ENCODE measurements around the gene MRPS12.

DNA sequence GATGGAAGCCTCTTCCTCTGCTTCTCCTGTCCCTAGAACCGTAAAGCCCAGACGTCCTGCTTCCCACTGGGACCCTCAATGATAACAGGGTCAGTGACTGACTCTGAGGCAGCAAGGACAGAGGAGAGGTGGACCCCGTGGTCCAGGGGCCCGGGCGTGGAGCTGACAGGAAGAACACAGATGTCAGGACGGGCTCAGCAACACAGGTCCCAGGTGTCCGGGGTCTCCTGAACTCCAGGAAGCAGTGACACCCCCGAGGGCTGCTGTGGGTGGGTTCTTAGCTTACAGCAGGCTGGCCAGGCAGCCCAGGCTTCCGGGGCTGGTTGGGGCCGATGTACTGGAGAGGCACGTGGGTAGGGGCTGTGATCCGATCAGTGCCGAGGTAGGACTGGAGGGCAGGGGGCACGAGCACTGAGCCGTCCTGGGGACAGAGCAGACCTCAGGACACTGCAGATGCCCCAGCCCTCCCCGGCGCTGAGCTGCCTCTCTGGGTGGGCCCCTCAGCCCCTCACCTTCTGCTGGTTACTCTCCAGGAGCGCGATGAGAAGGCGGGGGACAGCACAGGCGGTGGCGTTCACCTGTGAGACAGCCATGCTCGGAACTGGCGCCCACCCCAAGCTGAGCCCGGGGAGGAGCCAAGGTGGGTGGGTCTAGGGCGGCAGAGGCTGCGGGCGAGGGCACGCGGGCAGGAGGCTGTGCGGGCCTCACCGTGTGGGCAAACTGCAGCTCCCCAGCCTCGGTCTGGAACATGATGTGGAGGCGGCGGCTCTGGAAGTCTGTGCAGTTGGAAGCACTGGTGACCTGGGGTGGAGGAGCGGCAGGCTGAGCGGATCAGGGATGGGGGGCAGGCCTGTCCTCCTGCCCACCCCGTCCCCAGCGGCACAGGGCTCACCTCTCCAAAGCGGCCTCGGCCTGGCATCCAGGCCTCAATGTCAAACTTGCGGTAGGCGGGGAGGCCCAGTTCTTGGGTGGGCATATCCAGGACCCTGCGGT is 15.1 kb upstream of the MRPS12 start:
- TF ChIP-seq, protein P1, sequence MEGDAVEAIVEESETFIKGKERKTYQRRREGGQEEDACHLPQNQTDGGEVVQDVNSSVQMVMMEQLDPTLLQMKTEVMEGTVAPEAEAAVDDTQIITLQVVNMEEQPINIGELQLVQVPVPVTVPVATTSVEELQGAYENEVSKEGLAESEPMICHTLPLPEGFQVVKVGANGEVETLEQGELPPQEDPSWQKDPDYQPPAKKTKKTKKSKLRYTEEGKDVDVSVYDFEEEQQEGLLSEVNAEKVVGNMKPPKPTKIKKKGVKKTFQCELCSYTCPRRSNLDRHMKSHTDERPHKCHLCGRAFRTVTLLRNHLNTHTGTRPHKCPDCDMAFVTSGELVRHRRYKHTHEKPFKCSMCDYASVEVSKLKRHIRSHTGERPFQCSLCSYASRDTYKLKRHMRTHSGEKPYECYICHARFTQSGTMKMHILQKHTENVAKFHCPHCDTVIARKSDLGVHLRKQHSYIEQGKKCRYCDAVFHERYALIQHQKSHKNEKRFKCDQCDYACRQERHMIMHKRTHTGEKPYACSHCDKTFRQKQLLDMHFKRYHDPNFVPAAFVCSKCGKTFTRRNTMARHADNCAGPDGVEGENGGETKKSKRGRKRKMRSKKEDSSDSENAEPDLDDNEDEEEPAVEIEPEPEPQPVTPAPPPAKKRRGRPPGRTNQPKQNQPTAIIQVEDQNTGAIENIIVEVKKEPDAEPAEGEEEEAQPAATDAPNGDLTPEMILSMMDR (IDR thresholded peaks at IDR 0.05), result no peak
- TF ChIP-seq POLR2A (IDR thresholded peaks at IDR 0.05) (no peak), POLR2AphosphoS5 (IDR thresholded peaks at IDR 0.05) (no peak)
